Breast epithelium (tissue), 4 donors: ENCODE results near the gene SLC4A3. TPM values are rescaled to one million over a fixed set of nuclear protein-coding genes. Genes with fewer than 3 reads are reported as not detected.
A peak's percentile ranks its signal among the peaks of the same experiment; 100 is the strongest.

Source experiments
- DNase-seq, 2 donors: peaks; one replicate each; pipeline ENCODE4 v3.0.0-alpha.2; 2019; ENCODE audit warnings: low spot score in 2 of 2
- H3K27ac ChIP-seq, 2 donors: fragments of 200-600 bp; sonication (generic) in 1 of 2; one replicate each; pipeline ENCODE4 v1.5.1; 2016 to 2019; ENCODE audit warnings: mild to moderate bottlenecking in 1 of 2
- H3K27me3 ChIP-seq, 2 donors: fragments of 200-600 bp; sonication (generic) in 1 of 2; one replicate each; pipeline versions ENCODE4 v1.5.1 to v1.6.0; 2017 to 2019; ENCODE audit warnings: control low read depth in 1 of 2, mild to moderate bottlenecking in 1 of 2
- H3K36me3 ChIP-seq: fragments of 200-600 bp; one replicate; pipeline ENCODE4 v1.5.1; 2019
- H3K4me1 ChIP-seq, 2 donors: fragments of 200-600 bp; sonication (generic); one replicate each; pipeline ENCODE4 v1.5.1; 2016 to 2019; ENCODE audit warnings: control low read depth in 1 of 2
- H3K4me3 ChIP-seq, 3 donors: fragments of 200-600 bp; sonication (generic); 1 replicate in 2 of 3; 2 replicates in 1 of 3; pipeline ENCODE4 v1.5.1; 2016 to 2019; ENCODE audit warnings: mild to moderate bottlenecking in 3 of 3, moderate library complexity in 2 of 3
- H3K9me3 ChIP-seq, 2 donors: fragments of 200-600 bp; sonication (generic) in 1 of 2; one replicate each; pipeline ENCODE4 v1.5.1; 2016 to 2019; ENCODE audit warnings: control low read depth in 1 of 2
- CTCF ChIP-seq, 3 donors: fragments of 450-650 bp; IDR thresholded peaks; one replicate each; pipeline ENCODE4 v1.5.1; 2016 to 2017; ENCODE audit warnings: antibody characterized with exemption in 3 of 3, mild to moderate bottlenecking in 3 of 3, moderate library complexity in 3 of 3
- POLR2A ChIP-seq: fragments of 450-650 bp; IDR thresholded peaks from one replicate; pipeline ENCODE4 v1.6.1; 2016; ENCODE audit warnings: antibody characterized with exemption, mild to moderate bottlenecking, moderate library complexity
- POLR2AphosphoS5 ChIP-seq, 3 donors: sonication (generic); formaldehyde crosslinking; IDR thresholded peaks; one replicate each; pipeline ENCODE4 v1.6.1; 2017; ENCODE audit warnings: antibody characterized with exemption in 3 of 3
- intact Hi-C: fragments of 100-400 bp; cut with DNase I; formaldehyde crosslinking; loops from one replicate; pipeline ENCODE4 v1.15.1; 2023; ENCODE audit warnings: low total_unique reads
- total RNA-seq, 3 donors: library from RNA; depleted of rRNA; stranded (reverse); fragments of >200 nt; gene quantifications; one replicate each; pipeline ENCODE4 v1.1.0, GENCODE V29; 2016

The SLC4A3 gene
- total RNA-seq, 3 donors from 2014 or later, result 2.1 to 4.7 (median 4.6) TPM

DNA sequence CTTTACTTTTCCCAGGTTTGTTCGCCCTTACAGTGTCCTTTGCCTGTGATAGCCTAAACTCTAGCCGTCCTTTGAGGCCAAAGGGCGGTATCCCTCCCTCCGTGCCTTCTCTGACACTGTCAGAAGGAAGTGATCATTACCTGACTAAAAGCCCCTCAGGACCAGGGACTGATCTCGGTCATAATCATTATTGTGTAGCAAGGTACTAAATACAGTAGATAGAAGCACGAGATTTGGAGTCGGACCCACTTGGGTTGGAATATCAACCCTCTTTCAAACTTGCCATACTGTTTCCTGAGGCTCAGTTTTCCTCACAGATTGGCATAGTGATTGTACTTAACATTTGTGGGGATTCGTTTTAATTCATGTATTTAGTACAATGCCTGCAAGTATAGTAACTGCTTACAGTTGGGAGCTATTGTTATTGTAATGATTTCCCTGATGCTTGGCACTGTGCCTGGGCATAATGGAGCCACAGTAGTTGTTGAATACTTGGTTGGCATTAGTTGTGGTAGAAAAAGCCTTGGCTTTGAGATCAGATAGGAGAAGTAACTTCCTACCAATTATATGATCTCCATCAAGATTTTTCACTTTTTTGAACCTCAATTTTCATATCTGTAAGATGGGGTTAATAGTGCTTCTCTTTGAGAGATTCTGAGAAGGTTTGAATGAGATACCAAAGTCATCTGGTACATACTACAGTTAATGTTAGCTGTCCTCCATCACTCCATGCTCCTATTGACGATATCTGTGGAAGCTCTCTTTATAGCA is 28.9 kb upstream of the SLC4A3 start:
- intact Hi-C loops, result loop anchor here (5.0 kb wide), 2 partner anchors 56 to 1241 kb away; partner anchors contain the start of genes CATIP, CHPF and TMEM198
- no peak for DNase-seq
- H3K36me3 ChIP-seq, result no peaks in the 10 kb centered on the region

GRCh38 chr2:219603771-219604170 is 23.7 kb upstream of the SLC4A3 start:
- Histone ChIP-seq H3K9me3 (no peaks in the 10 kb centered on the region), H3K36me3 (no peaks in the 10 kb centered on the region), H3K4me1 (no peaks in the 10 kb centered on the region), H3K4me3 (no peak overlapping the region), H3K27ac (no peak overlapping the region), H3K27me3 (no peaks in the 10 kb centered on the region)
- DNase-seq, result no peak
- TF ChIP-seq POLR2A (no peak), POLR2AphosphoS5 (IDR thresholded peaks at IDR 0.05) (no peak), CTCF (IDR thresholded peaks at IDR 0.05) (no peak)
- intact Hi-C loops, result no loop called here

More for the DNA sequence above, 28.9 kb upstream of the SLC4A3 start:
- no peaks in the 10 kb centered on the region for H3K27me3 ChIP-seq
- TF ChIP-seq POLR2A (no peak), CTCF (IDR thresholded peaks at IDR 0.05) (no peak), POLR2AphosphoS5 (IDR thresholded peaks at IDR 0.05) (no peak)
- peak overlapping the region; percentile 80 to 89 for H3K27ac ChIP-seq
- no peaks in the 10 kb centered on the region for H3K9me3 ChIP-seq
- H3K4me3 ChIP-seq, result peak overlapping the region; percentile 56 to 75 (median 64)
- H3K4me1 ChIP-seq, result no peaks in the 10 kb centered on the region

DNA sequence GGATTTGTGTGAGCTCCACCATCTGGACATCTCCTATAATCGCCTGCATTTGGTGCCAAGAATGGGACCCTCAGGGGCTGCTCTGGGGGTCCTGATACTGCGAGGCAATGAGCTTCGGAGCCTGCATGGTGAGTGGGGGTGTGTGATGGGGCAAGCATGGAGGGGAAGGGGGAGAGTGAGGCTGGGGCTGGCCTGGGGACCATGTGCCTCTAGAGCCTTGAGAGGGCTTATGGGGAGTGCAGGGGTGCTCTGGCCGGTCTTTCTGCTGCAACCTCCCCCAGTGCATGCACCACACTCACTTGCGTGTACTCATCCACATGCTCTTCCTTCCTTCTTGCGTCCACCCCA is 21.8 kb upstream of the SLC4A3 start:
- no peaks in the 10 kb centered on the region for H3K4me1 ChIP-seq
- no peaks in the 10 kb centered on the region for H3K9me3 ChIP-seq
- intact Hi-C loops, result no loop called here
- no peak overlapping the region for H3K27ac ChIP-seq
- TF ChIP-seq POLR2A, result no peak
- no peak for TF ChIP-seq CTCF (IDR thresholded peaks at IDR 0.05)
- TF ChIP-seq POLR2AphosphoS5 (IDR thresholded peaks at IDR 0.05), result no peak
- no peaks in the 10 kb centered on the region for H3K27me3 ChIP-seq
- H3K4me3 ChIP-seq, result no peak overlapping the region
- no peak for DNase-seq
- no peaks in the 10 kb centered on the region for H3K36me3 ChIP-seq

DNA sequence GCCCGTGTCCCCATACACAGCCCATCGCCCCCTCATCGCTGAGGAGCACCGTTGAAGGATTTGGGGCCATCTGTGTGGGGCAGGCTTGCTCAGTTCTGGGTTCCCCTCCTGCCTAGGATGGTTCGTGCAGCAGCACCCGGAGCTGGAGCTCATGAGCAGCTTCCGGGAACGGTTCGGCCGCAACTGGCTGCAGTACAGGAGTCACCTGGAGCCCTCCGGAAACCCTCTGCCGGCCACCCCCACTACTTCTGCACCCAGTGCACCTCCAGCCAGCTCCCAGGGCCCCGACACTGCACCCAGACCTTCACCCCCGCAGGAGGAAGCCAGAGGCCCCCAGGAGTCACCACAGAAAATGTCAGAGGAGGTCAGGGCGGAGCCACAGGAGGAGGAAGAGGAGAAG is 19.5 kb upstream of the SLC4A3 start:
- no peak overlapping the region for H3K27ac ChIP-seq
- H3K27me3 ChIP-seq, result no peaks in the 10 kb centered on the region
- H3K4me1 ChIP-seq, result no peaks in the 10 kb centered on the region
- H3K4me3 ChIP-seq, result no peak overlapping the region
- no peak for TF ChIP-seq POLR2AphosphoS5 (IDR thresholded peaks at IDR 0.05)
- TF ChIP-seq CTCF (IDR thresholded peaks at IDR 0.05), result no peak
- no peak for TF ChIP-seq POLR2A
- no peaks in the 10 kb centered on the region for H3K36me3 ChIP-seq
- intact Hi-C loops, result no loop called here
- H3K9me3 ChIP-seq, result no peaks in the 10 kb centered on the region
- DNase-seq, result no peak

GRCh38 chr2:219608399-219608964 is 18.9 kb upstream of the SLC4A3 start:
- Histone ChIP-seq H3K9me3 (no peaks in the 10 kb centered on the region), H3K4me3 (no peak overlapping the region), H3K36me3 (no peaks in the 10 kb centered on the region), H3K27ac (no peak overlapping the region), H3K27me3 (no peaks in the 10 kb centered on the region), H3K4me1 (no peaks in the 10 kb centered on the region)
- DNase-seq, result no peak
- intact Hi-C loops, result no loop called here
- TF ChIP-seq CTCF (IDR thresholded peaks at IDR 0.05), result no peak
- TF ChIP-seq POLR2AphosphoS5 (IDR thresholded peaks at IDR 0.05), result no peak
- TF ChIP-seq POLR2A, result no peak
